Activated B cell treated with CpG ODN at 0.5 μM for 24 hours (primary cell): ENCODE measurements around the gene EGFR. TPM values are rescaled to one million over a fixed set of nuclear protein-coding genes. Genes with fewer than 3 reads are reported as not detected.

Source experiments
- ATAC-seq: fragments of 200-7000 bp; cut with Tn5 transposase; one replicate; pipeline ENCODE4 v1.10.0; 2021; ENCODE audit warnings: low read depth, mild to moderate bottlenecking, moderate library complexity
- CTCF ChIA-PET: fragments of 350-600 bp; sonication (Branson Sonifier 250); formaldehyde crosslinking; loops from one replicate; lab custom pipeline; 2021; ENCODE audit warnings: antibody characterized with exemption; lab: Charles Lee
- POLR2A ChIA-PET: fragments of 350-600 bp; sonication (Branson Sonifier 250); formaldehyde crosslinking; loops from one replicate; lab custom pipeline; 2021; ENCODE audit warnings: antibody characterized with exemption; lab: Charles Lee
- DNase-seq: peaks from one replicate; pipeline ENCODE4 v3.0.0; 2022
- H3K27ac Mint-ChIP-seq: one replicate; pipeline ENCODE4 v1.8.0; 2020; ENCODE audit warnings: mixed read lengths
- H3K27me3 Mint-ChIP-seq: one replicate; pipeline ENCODE4 v1.8.0; 2021; ENCODE audit warnings: mixed read lengths
- H3K36me3 Mint-ChIP-seq: one replicate; pipeline ENCODE4 v1.8.0; 2021; ENCODE audit warnings: low read depth, mixed read lengths
- H3K4me1 Mint-ChIP-seq: one replicate; pipeline ENCODE4 v1.8.0; 2021; ENCODE audit warnings: mixed read lengths
- H3K4me3 Mint-ChIP-seq: one replicate; pipeline ENCODE4 v1.8.0; 2020; ENCODE audit warnings: mild to moderate bottlenecking, mixed read lengths
- H3K9me3 Mint-ChIP-seq: one replicate; pipeline ENCODE4 v1.8.0; 2020; ENCODE audit warnings: mixed read lengths
- intact Hi-C: fragments of 100-400 bp; cut with micrococcal nuclease; formaldehyde crosslinking; loops from one replicate; pipeline ENCODE4 v1.15.1; 2024
- total RNA-seq: library from RNA; stranded (reverse); gene quantifications from 2 replicates; pipeline ENCODE4 v1.2.3, GENCODE V29; 2022
- TF ChIP-seq, protein P1 (sequence below): fragments of 200-600 bp; IDR thresholded peaks from one replicate; pipeline ENCODE4 v1.8.0; 2022; ENCODE audit warnings: antibody characterized with exemption, mild to moderate bottlenecking

EGFR gene
- total RNA-seq, 1 donor from 2014 or later = not detected

DNA sequence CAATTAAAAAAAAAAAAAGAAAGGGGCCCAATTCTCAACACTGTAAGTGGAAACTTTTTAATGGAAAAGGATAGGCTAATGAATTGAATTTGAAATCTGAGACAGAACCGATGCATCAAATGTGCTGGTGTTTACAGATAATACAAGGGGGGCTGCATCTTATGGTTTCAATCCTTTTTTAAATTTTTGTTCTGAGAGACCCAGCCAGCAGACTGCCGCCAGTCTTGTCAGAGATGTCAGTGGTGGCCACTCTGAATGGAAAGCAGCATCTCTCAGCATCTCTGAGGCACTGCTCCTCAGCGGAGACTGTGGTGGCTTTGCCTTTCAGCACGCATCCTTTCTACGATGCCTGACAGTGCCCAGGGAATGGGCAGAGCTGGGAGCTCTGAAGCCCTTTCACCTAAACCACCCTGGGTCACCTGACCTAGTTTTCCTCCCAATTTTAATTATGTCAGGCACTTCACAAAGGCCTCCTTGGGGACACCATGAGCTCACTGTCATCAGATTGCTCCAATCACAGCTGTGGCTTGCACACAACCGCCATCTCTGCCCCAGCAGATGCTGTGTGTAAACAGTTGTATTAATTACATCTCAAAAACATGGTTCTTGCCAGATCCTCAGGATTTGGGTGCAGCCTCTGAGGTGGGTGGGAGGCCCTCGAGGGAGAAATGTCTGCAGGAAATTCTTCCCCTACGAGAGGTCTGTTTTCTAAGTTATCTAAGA is 81.2 kb downstream of the EGFR start:
- H3K9me3 Mint-ChIP-seq = no peaks in the 10 kb centered on the region
- ChIA-PET CTCF (no interaction called here), POLR2A (no interaction called here)
- no peaks in the 10 kb centered on the region for H3K4me1 Mint-ChIP-seq
- H3K36me3 Mint-ChIP-seq = no peaks in the 10 kb centered on the region
- TF ChIP-seq, protein P1, sequence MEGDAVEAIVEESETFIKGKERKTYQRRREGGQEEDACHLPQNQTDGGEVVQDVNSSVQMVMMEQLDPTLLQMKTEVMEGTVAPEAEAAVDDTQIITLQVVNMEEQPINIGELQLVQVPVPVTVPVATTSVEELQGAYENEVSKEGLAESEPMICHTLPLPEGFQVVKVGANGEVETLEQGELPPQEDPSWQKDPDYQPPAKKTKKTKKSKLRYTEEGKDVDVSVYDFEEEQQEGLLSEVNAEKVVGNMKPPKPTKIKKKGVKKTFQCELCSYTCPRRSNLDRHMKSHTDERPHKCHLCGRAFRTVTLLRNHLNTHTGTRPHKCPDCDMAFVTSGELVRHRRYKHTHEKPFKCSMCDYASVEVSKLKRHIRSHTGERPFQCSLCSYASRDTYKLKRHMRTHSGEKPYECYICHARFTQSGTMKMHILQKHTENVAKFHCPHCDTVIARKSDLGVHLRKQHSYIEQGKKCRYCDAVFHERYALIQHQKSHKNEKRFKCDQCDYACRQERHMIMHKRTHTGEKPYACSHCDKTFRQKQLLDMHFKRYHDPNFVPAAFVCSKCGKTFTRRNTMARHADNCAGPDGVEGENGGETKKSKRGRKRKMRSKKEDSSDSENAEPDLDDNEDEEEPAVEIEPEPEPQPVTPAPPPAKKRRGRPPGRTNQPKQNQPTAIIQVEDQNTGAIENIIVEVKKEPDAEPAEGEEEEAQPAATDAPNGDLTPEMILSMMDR = no peak
- DNase-seq = no peak
- no peak overlapping the region for H3K27ac Mint-ChIP-seq
- peaks cover 21% of the 10 kb centered on the region for H3K27me3 Mint-ChIP-seq
- H3K4me3 Mint-ChIP-seq = no peak overlapping the region
- intact Hi-C loops = no loop called here
- no peak for ATAC-seq

DNA sequence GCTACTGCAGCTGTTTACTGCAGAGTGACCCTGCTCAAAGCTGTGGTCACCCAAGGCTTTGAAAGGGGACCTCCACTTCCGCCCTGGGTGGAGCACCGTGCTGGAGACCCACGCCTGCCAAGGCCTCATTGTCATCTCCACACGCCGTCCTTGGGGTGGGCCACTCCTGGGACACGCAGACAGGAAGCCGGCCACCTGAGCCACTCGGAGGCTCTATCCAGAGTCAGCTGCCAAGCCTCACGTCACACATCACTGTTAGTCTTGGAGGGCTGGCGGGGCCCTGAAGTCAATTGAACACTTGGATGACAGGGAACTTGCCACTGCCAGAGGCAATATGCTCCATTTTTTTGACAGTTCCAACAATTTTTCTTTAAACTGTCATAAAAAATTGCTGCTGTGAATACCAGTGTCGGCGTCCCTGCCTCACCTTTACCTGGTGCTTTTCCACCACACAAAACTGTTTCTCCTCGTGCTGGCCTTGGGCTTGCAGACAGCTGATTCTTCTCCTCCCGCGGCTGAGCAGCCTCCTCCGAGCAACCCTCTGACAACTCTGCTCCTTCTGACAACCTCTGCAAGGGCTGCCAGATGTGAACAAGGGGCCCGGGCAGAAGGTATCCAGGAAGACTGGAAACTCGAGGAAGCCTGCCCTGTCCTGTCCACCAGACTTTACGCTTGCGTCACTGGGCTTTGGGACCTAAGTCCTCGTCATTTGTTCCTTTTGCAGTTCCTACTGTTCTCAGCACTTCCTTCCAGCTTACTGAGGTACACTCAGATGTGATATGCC is 81.9 kb downstream of the EGFR start:
- Mint-ChIP-seq H3K4me3 (no peak overlapping the region), H3K36me3 (no peaks in the 10 kb centered on the region), H3K4me1 (no peaks in the 10 kb centered on the region), H3K27me3 (peaks cover 18% of the 10 kb centered on the region), H3K9me3 (no peaks in the 10 kb centered on the region), H3K27ac (no peak overlapping the region)
- TF ChIP-seq, protein P1 = no peak
- ChIA-PET POLR2A (no interaction called here), CTCF (no interaction called here)
- intact Hi-C loops = no loop called here
- ATAC-seq = no peak
- no peak for DNase-seq

DNA sequence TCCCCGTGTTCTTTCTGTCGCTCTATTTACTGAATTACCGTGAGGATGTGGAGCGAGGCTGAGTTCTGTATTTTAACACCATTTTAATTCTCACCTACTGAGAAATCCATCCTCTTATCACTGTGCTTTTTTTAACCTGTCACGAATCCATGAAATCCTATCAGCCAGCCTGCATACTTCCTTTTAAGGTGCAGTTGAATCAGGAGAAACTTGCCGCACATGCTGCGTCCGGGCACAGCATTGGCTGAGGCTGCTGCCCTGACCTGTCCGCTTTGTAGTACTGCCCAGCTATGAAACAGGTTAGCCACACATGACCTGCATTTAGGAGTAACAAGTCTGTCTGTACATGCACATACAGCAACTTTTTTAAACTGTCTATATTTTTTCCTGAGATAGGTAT is 82.5 kb downstream of the EGFR start:
- TF ChIP-seq, protein P1 = no peak
- intact Hi-C loops = no loop called here
- no peaks in the 10 kb centered on the region for H3K9me3 Mint-ChIP-seq
- ATAC-seq = no peak
- H3K36me3 Mint-ChIP-seq = no peaks in the 10 kb centered on the region
- POLR2A ChIA-PET = no interaction called here
- CTCF ChIA-PET = no interaction called here
- DNase-seq = no peak
- H3K4me3 Mint-ChIP-seq = no peak overlapping the region
- peaks cover 16% of the 10 kb centered on the region for H3K27me3 Mint-ChIP-seq
- H3K27ac Mint-ChIP-seq = no peak overlapping the region
- H3K4me1 Mint-ChIP-seq = no peaks in the 10 kb centered on the region

DNA sequence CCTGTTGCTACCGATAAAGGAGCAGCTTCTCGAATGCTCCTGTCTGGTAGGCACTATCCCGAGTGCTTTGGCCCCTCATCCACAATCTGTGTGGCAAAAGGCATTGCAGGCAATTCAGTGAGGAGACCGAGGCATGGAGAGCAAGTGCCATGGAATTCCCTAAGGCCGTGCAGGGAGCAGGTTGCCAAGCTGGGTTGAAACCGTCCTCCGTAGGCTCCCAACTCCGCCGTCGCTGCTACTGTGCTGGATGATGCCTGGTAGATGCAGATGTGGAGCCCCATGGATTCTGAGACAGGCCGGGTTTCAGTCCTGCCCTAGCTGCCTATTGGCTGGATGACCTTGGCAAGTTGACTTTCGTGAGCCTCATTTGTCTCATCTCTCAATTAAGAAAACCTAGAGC is 85.3 kb downstream of the EGFR start:
- CTCF ChIA-PET = no interaction called here
- no peaks in the 10 kb centered on the region for H3K4me1 Mint-ChIP-seq
- H3K27ac Mint-ChIP-seq = no peak overlapping the region
- peaks cover 19% of the 10 kb centered on the region for H3K27me3 Mint-ChIP-seq
- no peaks in the 10 kb centered on the region for H3K36me3 Mint-ChIP-seq
- POLR2A ChIA-PET = no interaction called here
- intact Hi-C loops = no loop called here
- H3K9me3 Mint-ChIP-seq = no peaks in the 10 kb centered on the region
- H3K4me3 Mint-ChIP-seq = no peak overlapping the region
- ATAC-seq (no peak), DNase-seq (no peak)
- TF ChIP-seq, protein P1 = no peak

DNA sequence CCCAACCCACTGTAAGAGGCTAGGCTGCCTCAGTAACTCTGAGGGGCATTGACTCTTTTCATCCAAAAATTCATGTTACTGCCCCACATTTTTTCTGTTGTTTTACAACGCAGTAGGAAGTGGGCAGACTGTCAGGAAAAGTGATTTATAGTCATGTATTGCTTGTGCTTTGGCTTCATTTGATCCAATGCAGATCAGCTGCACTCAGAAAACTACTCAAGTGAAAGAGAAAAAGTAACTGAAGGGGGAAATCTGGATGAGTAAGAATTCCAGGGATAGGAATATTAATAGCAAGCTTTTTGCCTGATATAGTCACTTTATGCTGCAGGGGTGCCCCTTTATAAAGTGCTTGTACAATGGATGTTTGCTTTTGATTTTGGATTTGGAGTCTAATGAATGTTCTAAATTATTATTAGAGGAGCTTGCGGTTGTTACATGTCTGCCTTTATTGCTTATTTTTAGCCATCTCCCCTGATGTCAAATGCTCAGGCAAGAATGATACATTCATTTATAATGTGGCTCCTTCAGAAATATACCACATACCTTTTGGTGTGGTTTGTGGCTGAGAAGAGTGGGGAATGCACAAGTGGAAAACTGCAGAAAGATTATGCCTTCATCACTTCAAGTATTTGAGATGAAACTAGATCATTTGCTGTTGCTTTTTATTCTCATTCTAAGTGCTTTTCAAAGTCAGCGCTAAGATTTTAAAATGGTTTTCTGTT is 86.1 kb downstream of the EGFR start:
- Mint-ChIP-seq H3K9me3 (no peaks in the 10 kb centered on the region), H3K27me3 (peaks cover 21% of the 10 kb centered on the region), H3K4me3 (no peak overlapping the region), H3K27ac (no peak overlapping the region), H3K36me3 (no peaks in the 10 kb centered on the region), H3K4me1 (no peaks in the 10 kb centered on the region)
- CTCF ChIA-PET = no interaction called here
- ATAC-seq = no peak
- intact Hi-C loops = no loop called here
- TF ChIP-seq, protein P1 = no peak
- DNase-seq = no peak
- POLR2A ChIA-PET = no interaction called here
